ENCODE results near the gene GALNS. TPM values are rescaled to one million over a fixed set of nuclear protein-coding genes. Genes with fewer than 3 reads are reported as not detected.
A peak's percentile ranks its signal among the peaks of the same experiment; 100 is the strongest.

Gene GALNS
- total and polyA plus RNA-seq, 2 of the 4 experiments (the other 2 are of a cell fraction): 7.2 to 32.5 TPM

GRCh38 chr16:88886420-88886844, 29.7 kb upstream of the GALNS start:
- Histone ChIP-seq H3K56ac (ENCODE audit: extremely low read depth, insufficient read depth, low read length) (no peak overlapping the region), H2BK20ac (ENCODE audit: low read depth, low read length) (no peak overlapping the region), H3K27ac (ENCODE audit: insufficient read depth, low read length) (no peak overlapping the region), H3K4ac (ENCODE audit: low read depth, low read length) (no peak overlapping the region), H3K23ac (ENCODE audit: low read depth, low read length) (no peak overlapping the region), H4K20me1 (ENCODE audit: insufficient read depth, low read length) (no peaks in the 10 kb centered on the region), H2BK15ac (ENCODE audit: low read depth, low read length) (no peak overlapping the region), H3K9me1 (ENCODE audit: insufficient read depth, low read length) (no peaks in the 10 kb centered on the region), H3K79me1 (ENCODE audit: low read depth in 1 of 2, low read length in 2 of 2) (no peaks in the 10 kb centered on the region), H2AK5ac (ENCODE audit: low read depth, low read length) (no peak overlapping the region), H4K5ac (ENCODE audit: low read depth, low read length) (no peak overlapping the region), H3K4me3 (ENCODE audit: insufficient read depth, low read depth, low read length) (no peak overlapping the region), H2AK9ac (replicated peaks; ENCODE audit: low read depth, low read length, poor library complexity) (no peak overlapping the region), H3K36me3 (ENCODE audit: control insufficient read depth, insufficient read depth, low read length) (no peaks in the 10 kb centered on the region), H3K27me3 (ENCODE audit: control insufficient read depth, insufficient read depth, low read length) (peaks cover 3% of the 10 kb centered on the region; the same call in 1 of the 2 replicates), H3K4me2 (ENCODE audit: low read depth, low read length) (no peak overlapping the region), H2AFZ (replicated peaks; ENCODE audit: low read length, poor library complexity) (peak overlapping the region; percentile 66), H3K9me3 (ENCODE audit: control insufficient read depth, insufficient read depth, low read length) (peaks cover 6% of the 10 kb centered on the region), H4K8ac (ENCODE audit: low read depth in 2 of 2, low read length in 2 of 2) (no peak overlapping the region), H2BK5ac (ENCODE audit: low read depth, low read length, poor library complexity, severe bottlenecking) (no peak overlapping the region), H3K4me1 (ENCODE audit: control insufficient read depth, insufficient read depth, low read length) (peaks cover 8% of the 10 kb centered on the region; the same call in 1 of the 2 replicates), H2BK120ac (ENCODE audit: low read depth, low read length) (no peak overlapping the region), H4K91ac (ENCODE audit: insufficient read depth, low read depth, low read length) (no peak overlapping the region), H3K14ac (replicated peaks; ENCODE audit: low read depth, low read length) (no peak overlapping the region), H3K9ac (ENCODE audit: low read depth, low read length) (no peak overlapping the region), H3K18ac (ENCODE audit: low read depth, low read length) (no peak overlapping the region)
- TF ChIP-seq RCOR1 (IDR thresholded peaks at IDR 0.05; ENCODE audit: insufficient replicate concordance, low read length) (no peak), CHD1 (IDR thresholded peaks at IDR 0.05; ENCODE audit: low read depth, low read length) (no peak), CEBPB (IDR thresholded peaks at IDR 0.05; ENCODE audit: low read depth, low read length) (no peak), RFX5 (IDR thresholded peaks at IDR 0.05; ENCODE audit: low read depth, low read length) (no peak), BHLHE40 (IDR thresholded peaks at IDR 0.05; ENCODE audit: low read depth, low read length) (no peak), MXI1 (IDR thresholded peaks at IDR 0.05; ENCODE audit: borderline replicate concordance, low read depth, low read length) (no peak), MAZ (IDR thresholded peaks at IDR 0.05; ENCODE audit: borderline replicate concordance, low read depth, low read length) (no peak), FOS (IDR thresholded peaks at IDR 0.05; ENCODE audit: low read depth, low read length) (no peak), NFE2L2 (IDR thresholded peaks at IDR 0.05; ENCODE audit: low read depth, low read length) (no peak), CTCF (conservative IDR thresholded peaks at IDR 0.05; ENCODE audit: low read depth, low read length) (no peak), POLR2A (IDR thresholded peaks at IDR 0.05; ENCODE audit: low read depth, low read length) (no peak), MAFK (IDR thresholded peaks at IDR 0.05; ENCODE audit: low read depth, low read length) (no peak), SMC3 (IDR thresholded peaks at IDR 0.05; ENCODE audit: low read depth, low read length) (no peak), RAD21 (IDR thresholded peaks at IDR 0.05; ENCODE audit: low read length) (no peak)
- TF ChIP-seq, protein P1, sequence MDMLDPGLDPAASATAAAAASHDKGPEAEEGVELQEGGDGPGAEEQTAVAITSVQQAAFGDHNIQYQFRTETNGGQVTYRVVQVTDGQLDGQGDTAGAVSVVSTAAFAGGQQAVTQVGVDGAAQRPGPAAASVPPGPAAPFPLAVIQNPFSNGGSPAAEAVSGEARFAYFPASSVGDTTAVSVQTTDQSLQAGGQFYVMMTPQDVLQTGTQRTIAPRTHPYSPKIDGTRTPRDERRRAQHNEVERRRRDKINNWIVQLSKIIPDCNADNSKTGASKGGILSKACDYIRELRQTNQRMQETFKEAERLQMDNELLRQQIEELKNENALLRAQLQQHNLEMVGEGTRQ (IDR thresholded peaks at IDR 0.05; ENCODE audit: low read depth, low read length): no peak
- TF ChIP-seq, protein P2, sequence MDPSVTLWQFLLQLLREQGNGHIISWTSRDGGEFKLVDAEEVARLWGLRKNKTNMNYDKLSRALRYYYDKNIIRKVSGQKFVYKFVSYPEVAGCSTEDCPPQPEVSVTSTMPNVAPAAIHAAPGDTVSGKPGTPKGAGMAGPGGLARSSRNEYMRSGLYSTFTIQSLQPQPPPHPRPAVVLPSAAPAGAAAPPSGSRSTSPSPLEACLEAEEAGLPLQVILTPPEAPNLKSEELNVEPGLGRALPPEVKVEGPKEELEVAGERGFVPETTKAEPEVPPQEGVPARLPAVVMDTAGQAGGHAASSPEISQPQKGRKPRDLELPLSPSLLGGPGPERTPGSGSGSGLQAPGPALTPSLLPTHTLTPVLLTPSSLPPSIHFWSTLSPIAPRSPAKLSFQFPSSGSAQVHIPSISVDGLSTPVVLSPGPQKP (IDR thresholded peaks at IDR 0.05; ENCODE audit: borderline replicate concordance, low read depth, low read length): no peak
- in situ Hi-C loops (cut with MboI; ENCODE audit: low sequenced_read_pairs) (no loop called here), dilution Hi-C loops (cut with HindIII; ENCODE audit: low sequenced_read_pairs, unreplicated experiment) (no loop called here), intact Hi-C loops (cut with micrococcal nuclease) (no loop called here)
- 81% methylated on average over 6 of the region's 15 CpGs; no CpG with 5 or more reads in 1 of the 2 experiments for WGBS, 2 experiments (ENCODE audit: extremely low coverage in 2 of 2, insufficient read length in 1 of 2)
- ChIA-PET POLR2A (ENCODE audit: unreplicated experiment) (no interaction called here), CTCF (no interaction called here)
- ATAC-seq (ENCODE audit: low read depth): no peak
- no TSS peak for BruUV-seq (replicated peaks)
- no peak for DNase-seq

Data from IMR-90 (cell line).